Endothelial cell of umbilical vein (primary cell): ENCODE results near the gene TRIM25. TPM values are rescaled to one million over a fixed set of nuclear protein-coding genes. Genes with fewer than 3 reads are reported as not detected.

ENCODE experiments used
- BruUV-seq: library from RNA; stranded (reverse); fragments of 400-500 nt; replicated peaks from 2 replicates; lab custom pipeline; 2021; lab: Mats Ljungman, UMichigan
- CTCF ChIA-PET: fragments of 300-600, 350-600 bp; sonication (Branson Sonifier 250); formaldehyde crosslinking; loops from one replicate; lab custom pipeline; 2021; ENCODE audit warnings: antibody characterized with exemption, inconsistent platforms; lab: Charles Lee
- POLR2A ChIA-PET: fragments of 300-600, 350-600 bp; sonication (Branson Sonifier 250); formaldehyde crosslinking; loops from one replicate; lab custom pipeline; 2021; ENCODE audit warnings: antibody characterized with exemption, inconsistent platforms; lab: Charles Lee
- DNase-seq: peaks from one replicate; pipeline ENCODE4 v3.0.0-alpha.2; 2011; ENCODE audit warnings: low read depth, low spot score
- FAIRE-seq: peaks from 2 replicates; lab custom pipeline; 2011; peaks lifted over from hg19 to GRCh38; lab: Jason Lieb, UNC
- H2AFZ ChIP-seq: 2 replicates; pipeline ENCODE4 v1.6.0; 2012; ENCODE audit warnings: low read depth, low read length, control low read depth, inconsistent platforms
- H3K27ac ChIP-seq: 2 replicates; pipeline ENCODE4 v1.5.1; 2011; ENCODE audit warnings: low read depth, mild to moderate bottlenecking, control low read depth, low read length, moderate library complexity; ENCODE audit not compliant: insufficient read depth
- H3K27me3 ChIP-seq, 2 experiments: 2 replicates each; pipeline versions ENCODE4 v1.6.0 to v1.6.1; 2011; ENCODE audit warnings: low read length in 2 of 2, mixed read lengths in 1 of 2; ENCODE audit not compliant: control insufficient read depth in 2 of 2, insufficient read depth in 2 of 2
- H3K36me3 ChIP-seq, 2 experiments: 2 replicates in 1 of 2; 3 replicates in 1 of 2; pipeline ENCODE4 v1.5.1; 2011; ENCODE audit warnings: low read length in 2 of 2, mild to moderate bottlenecking in 1 of 2, moderate library complexity in 1 of 2; ENCODE audit not compliant: control insufficient read depth in 2 of 2, insufficient read depth in 2 of 2; ENCODE audit errors: extremely low read depth in 1 of 2
- H3K4me1 ChIP-seq: 3 replicates; pipeline ENCODE4 v1.5.1; 2011; ENCODE audit warnings: mild to moderate bottlenecking, low read length; ENCODE audit not compliant: control insufficient read depth, insufficient read depth; ENCODE audit errors: extremely low read depth
- H3K4me2 ChIP-seq: 2 replicates; pipeline ENCODE4 v1.6.1; 2011; ENCODE audit warnings: low read length, control low read depth, mixed read lengths; ENCODE audit not compliant: insufficient read depth
- H3K4me3 ChIP-seq, 3 experiments: fragments of 200-600 bp in 1 of 3; sonication (generic), shearing (Covaris generic) in 1 of 3; replicated peaks in 1 of 3; 2 replicates each; pipeline ENCODE4 v1.5.1; 2011 to 2016; ENCODE audit warnings: control low read depth in 3 of 3, low read length in 3 of 3, mild to moderate bottlenecking in 2 of 3, inconsistent platforms in 1 of 3, low read depth in 1 of 3, moderate library complexity in 1 of 3; ENCODE audit not compliant: insufficient read depth in 1 of 3
- H3K79me2 ChIP-seq: 2 replicates; pipeline ENCODE4 v1.6.0; 2012; ENCODE audit warnings: low read length, inconsistent platforms; ENCODE audit not compliant: control insufficient read depth, insufficient read depth
- H3K9ac ChIP-seq: replicated peaks from 2 replicates; pipeline ENCODE3; 2011; ENCODE audit warnings: low read length, control low read depth; ENCODE audit not compliant: insufficient read depth; ENCODE audit errors: extremely low read depth
- H3K9me1 ChIP-seq: replicated peaks from 3 replicates; pipeline ENCODE4 v1.6.0; 2011; ENCODE audit warnings: mild to moderate bottlenecking, low read length; ENCODE audit not compliant: control insufficient read depth, insufficient read depth; ENCODE audit errors: extremely low read depth
- H3K9me3 ChIP-seq: replicated peaks from 2 replicates; pipeline ENCODE4 v1.5.1; 2012; ENCODE audit warnings: low read length, inconsistent platforms; ENCODE audit not compliant: control insufficient read depth, insufficient read depth
- H4K20me1 ChIP-seq: replicated peaks from 2 replicates; pipeline ENCODE3; 2011; ENCODE audit warnings: mild to moderate bottlenecking, low read length; ENCODE audit not compliant: control insufficient read depth, insufficient read depth; ENCODE audit errors: extremely low read depth
- EZH2 ChIP-seq: IDR thresholded peaks from 2 replicates; pipeline ENCODE4 v1.6.1; 2012; ENCODE audit warnings: borderline replicate concordance, low read depth, mild to moderate bottlenecking, moderate library complexity, low read length, inconsistent platforms; ENCODE audit not compliant: severe bottlenecking
- FOS ChIP-seq: IDR thresholded peaks from 2 replicates; pipeline ENCODE4 v1.6.1; 2011; ENCODE audit warnings: mild to moderate bottlenecking, low read length, moderate library complexity, borderline replicate concordance; ENCODE audit not compliant: insufficient read depth
- GATA2 ChIP-seq: IDR thresholded peaks from 2 replicates; pipeline ENCODE4 v1.7.0; 2011; ENCODE audit warnings: low read depth, mild to moderate bottlenecking, moderate library complexity, mixed read lengths, low read length; ENCODE audit not compliant: insufficient read length, insufficient read depth
- JUN ChIP-seq: IDR thresholded peaks from 2 replicates; pipeline ENCODE4 v1.6.1; 2011; ENCODE audit warnings: borderline replicate concordance, low read depth; ENCODE audit not compliant: insufficient read length, insufficient read depth
- MAX ChIP-seq: IDR thresholded peaks from 2 replicates; pipeline ENCODE4 v1.6.1; 2011; ENCODE audit not compliant: insufficient read depth, insufficient read length
- MYC ChIP-seq: IDR thresholded peaks from one replicate; pipeline ENCODE4 v1.6.1; 2011; ENCODE audit warnings: mild to moderate bottlenecking, low read depth, low read length
- POLR2A ChIP-seq: IDR thresholded peaks from 2 replicates; pipeline ENCODE4 v1.6.1; 2012; ENCODE audit warnings: low read depth, mild to moderate bottlenecking, control low read depth, low read length
- POLR2AphosphoS5 ChIP-seq: IDR thresholded peaks from 2 replicates; pipeline ENCODE4 v1.6.1; 2012; ENCODE audit warnings: low read depth, mild to moderate bottlenecking, control low read depth, low read length, moderate library complexity; ENCODE audit not compliant: insufficient read depth
- dilution Hi-C: fragments of 300-500 bp; cut with MboI; formaldehyde crosslinking; loops from one replicate; pipeline ENCODE4 v1.15.0; 2019; ENCODE audit warnings: low sequenced_read_pairs; ENCODE audit not compliant: extremely low pct_ligation_motif_present
- intact Hi-C: fragments of 100-400 bp; cut with micrococcal nuclease; formaldehyde crosslinking; loops from one replicate; pipeline ENCODE4 v1.10.0; 2022
- polyA plus RNA-seq, 4 experiments: library from polyadenylated mRNA; depleted of rRNA in 3 of 4; stranded (reverse) in 3 of 4; unstranded in 1 of 4; fragments of >200 nt; gene quantifications; 2 replicates each; pipeline versions ENCODE4 v1.2.1 to v1.2.3, GENCODE V29; 2011 to 2012; ENCODE audit warnings: missing spikeins in 1 of 4
- total RNA-seq: library from RNA; stranded (reverse); gene quantifications from 2 replicates; pipeline ENCODE4 v1.2.3, GENCODE V29; 2021
- TF ChIP-seq, protein P1 (sequence below), 2 donors: IDR thresholded peaks; 1 replicate in 1 of 2; 2 replicates in 1 of 2; pipeline ENCODE4 v1.5.1; 2011; ENCODE audit warnings: low read length in 2 of 2, mild to moderate bottlenecking in 2 of 2, moderate library complexity in 2 of 2, control low read depth in 1 of 2, inconsistent platforms in 1 of 2, low read depth in 1 of 2; ENCODE audit not compliant: insufficient read depth in 1 of 2; ENCODE audit errors: extremely low read depth in 1 of 2

The TRIM25 gene
- total and polyA plus RNA-seq, 2 donors (not counting 3 experiments of a cell fraction or from before 2014, with no cell fraction given) = 42.8 to 98.4 TPM

DNA sequence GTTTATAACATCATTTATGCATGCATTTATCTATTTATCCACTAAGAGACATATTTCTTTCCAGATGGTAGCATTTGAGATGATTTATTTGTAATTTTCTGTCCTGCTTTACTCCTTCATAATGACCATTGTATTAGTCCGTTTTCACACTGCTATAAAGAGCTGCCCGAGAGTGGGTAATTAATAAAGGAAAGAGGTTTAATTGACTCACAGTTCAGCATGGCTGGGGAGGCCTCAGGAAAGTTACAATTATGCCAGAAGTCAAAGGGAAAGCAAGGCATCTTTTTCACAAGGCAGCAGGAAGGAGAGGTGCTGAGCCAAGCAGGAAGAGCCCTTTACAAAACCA is 28.6 kb downstream of the TRIM25 start:
- Histone ChIP-seq H3K4me3 (no peak overlapping the region), H3K27ac (no peak overlapping the region), H3K9me1 (no peaks in the 10 kb centered on the region), H3K4me1 (no peaks in the 10 kb centered on the region), H3K36me3 (peaks cover 0 to 11% of the 10 kb centered on the region in 2 experiments), H3K79me2 (no peaks in the 10 kb centered on the region), H3K4me2 (no peak overlapping the region), H3K9ac (no peak overlapping the region), H4K20me1 (no peaks in the 10 kb centered on the region), H3K9me3 (peaks cover 2% of the 10 kb centered on the region), H3K27me3 (no peaks in the 10 kb centered on the region), H2AFZ (no peak overlapping the region)
- dilution Hi-C loops (no loop called here), intact Hi-C loops (no loop called here)
- FAIRE-seq (no peak), DNase-seq (no peak)
- BruUV-seq = no TSS peak
- TF ChIP-seq JUN = no peak
- TF ChIP-seq FOS = no peak
- TF ChIP-seq, protein P1, sequence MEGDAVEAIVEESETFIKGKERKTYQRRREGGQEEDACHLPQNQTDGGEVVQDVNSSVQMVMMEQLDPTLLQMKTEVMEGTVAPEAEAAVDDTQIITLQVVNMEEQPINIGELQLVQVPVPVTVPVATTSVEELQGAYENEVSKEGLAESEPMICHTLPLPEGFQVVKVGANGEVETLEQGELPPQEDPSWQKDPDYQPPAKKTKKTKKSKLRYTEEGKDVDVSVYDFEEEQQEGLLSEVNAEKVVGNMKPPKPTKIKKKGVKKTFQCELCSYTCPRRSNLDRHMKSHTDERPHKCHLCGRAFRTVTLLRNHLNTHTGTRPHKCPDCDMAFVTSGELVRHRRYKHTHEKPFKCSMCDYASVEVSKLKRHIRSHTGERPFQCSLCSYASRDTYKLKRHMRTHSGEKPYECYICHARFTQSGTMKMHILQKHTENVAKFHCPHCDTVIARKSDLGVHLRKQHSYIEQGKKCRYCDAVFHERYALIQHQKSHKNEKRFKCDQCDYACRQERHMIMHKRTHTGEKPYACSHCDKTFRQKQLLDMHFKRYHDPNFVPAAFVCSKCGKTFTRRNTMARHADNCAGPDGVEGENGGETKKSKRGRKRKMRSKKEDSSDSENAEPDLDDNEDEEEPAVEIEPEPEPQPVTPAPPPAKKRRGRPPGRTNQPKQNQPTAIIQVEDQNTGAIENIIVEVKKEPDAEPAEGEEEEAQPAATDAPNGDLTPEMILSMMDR (IDR thresholded peaks at IDR 0.05; ENCODE audit: extremely low read depth in 1 of 2, insufficient read depth in 1 of 2, low read depth in 1 of 2, low read length in 2 of 2) = no peak
- no peak for TF ChIP-seq MAX
- no peak for TF ChIP-seq MYC
- no peak for TF ChIP-seq GATA2
- TF ChIP-seq POLR2A = no peak
- no peak for TF ChIP-seq POLR2AphosphoS5
- TF ChIP-seq EZH2 = no peak
- ChIA-PET CTCF (interaction anchor here (3.0 kb wide), 1 partner anchor 66 kb away, joined by 11 read pairs; no protein-coding TSS in a partner anchor), POLR2A (no interaction called here)
